Measurements from ENCODE around the gene COL1A1.

The COL1A1 gene

GRCh38 chr17:50219939-50220465 lies 18.6 kb upstream of the COL1A1 start:
- TF ChIP-seq CTCF (IDR thresholded peaks at IDR 0.05): no peak

- TF ChIP-seq CTCF (IDR thresholded peaks at IDR 0.05): no peak
These were observed 17.9 kb upstream of the COL1A1 start for GRCh38 chr17:50219342-50219741.

- TF ChIP-seq CTCF (IDR thresholded peaks at IDR 0.05): no peak
These were observed 17.4 kb upstream of the COL1A1 start for GRCh38 chr17:50218771-50219315.

GRCh38 chr17:50218071-50218759 lies 16.8 kb upstream of the COL1A1 start:
- no peak for TF ChIP-seq CTCF (IDR thresholded peaks at IDR 0.05)

- no peak for TF ChIP-seq CTCF (IDR thresholded peaks at IDR 0.05)
These were observed 16.2 kb upstream of the COL1A1 start for GRCh38 chr17:50217591-50217990.

GRCh38 chr17:50214976-50215760 lies 13.7 kb upstream of the COL1A1 start:
- no peak for TF ChIP-seq CTCF (IDR thresholded peaks at IDR 0.05)

GRCh38 chr17:50213026-50214022 lies 11.9 kb upstream of the COL1A1 start:
- no peak for TF ChIP-seq CTCF (IDR thresholded peaks at IDR 0.05)
